Mesenchymal stem cell (in vitro differentiated cells and primary cell): ENCODE results near the gene CDH12.

Experiments used
- DNase-seq: peaks from one replicate; pipeline ENCODE4 v3.0.0-alpha.2; 2013
- H2AFZ ChIP-seq: one replicate; pipeline ENCODE4 v1.6.1; 2013; ENCODE audit warnings: low read depth, mild to moderate bottlenecking, control low read depth, inconsistent platforms, low read length, moderate library complexity
- H2AK5ac ChIP-seq: 2 replicates; pipeline ENCODE4 v1.6.1; 2013; ENCODE audit warnings: low read length, moderate library complexity, mild to moderate bottlenecking, inconsistent platforms; ENCODE audit not compliant: severe bottlenecking
- H2BK120ac ChIP-seq: one replicate; pipeline ENCODE4 v1.6.1; 2013; ENCODE audit warnings: low read depth, mild to moderate bottlenecking, inconsistent platforms, low read length, moderate library complexity
- H2BK12ac ChIP-seq, 2 experiments: one replicate each; pipeline ENCODE4 v1.6.1; 2013; ENCODE audit warnings: inconsistent platforms in 2 of 2, low read length in 2 of 2, mild to moderate bottlenecking in 2 of 2, moderate library complexity in 2 of 2, control low read depth in 1 of 2
- H2BK15ac ChIP-seq: one replicate; pipeline ENCODE4 v1.6.1; 2013; ENCODE audit warnings: mild to moderate bottlenecking, low read depth, inconsistent platforms; ENCODE audit not compliant: poor library complexity, severe bottlenecking
- H2BK5ac ChIP-seq: 2 replicates; pipeline ENCODE4 v1.6.1; 2013; ENCODE audit warnings: low read depth, mild to moderate bottlenecking, low read length, control low read depth, inconsistent platforms; ENCODE audit not compliant: poor library complexity, severe bottlenecking
- H3K14ac ChIP-seq, 2 experiments: one replicate each; pipeline ENCODE4 v1.6.1; 2013; ENCODE audit warnings: inconsistent platforms in 2 of 2, low read length in 2 of 2, control low read depth in 1 of 2, mild to moderate bottlenecking in 1 of 2, moderate library complexity in 1 of 2
- H3K18ac ChIP-seq, 2 experiments: one replicate each; pipeline ENCODE4 v1.6.1; 2013; ENCODE audit warnings: inconsistent platforms in 2 of 2, low read length in 2 of 2, control low read depth in 1 of 2, low read depth in 1 of 2, mild to moderate bottlenecking in 1 of 2
- H3K23ac ChIP-seq, 2 experiments: one replicate each; pipeline ENCODE4 v1.6.1; 2013; ENCODE audit warnings: inconsistent platforms in 2 of 2, low read length in 2 of 2, mild to moderate bottlenecking in 2 of 2, moderate library complexity in 2 of 2, control low read depth in 1 of 2
- H3K27ac ChIP-seq: 2 replicates; pipeline ENCODE4 v1.5.1; 2013; ENCODE audit warnings: mild to moderate bottlenecking, moderate library complexity, low read length, control low read depth, inconsistent platforms; ENCODE audit not compliant: poor library complexity, severe bottlenecking
- H3K27me3 ChIP-seq, 2 experiments: 2 replicates each; pipeline versions ENCODE4 v1.6.1 to v1.7.0; 2013; ENCODE audit warnings: low read length in 2 of 2, mild to moderate bottlenecking in 2 of 2, moderate library complexity in 2 of 2, control low read depth in 1 of 2, inconsistent platforms in 1 of 2; ENCODE audit not compliant: control insufficient read depth in 1 of 2, insufficient read depth in 1 of 2
- H3K36me3 ChIP-seq, 2 experiments: 2 replicates each; pipeline versions ENCODE4 v1.6.1 to v1.7.0; 2013; ENCODE audit warnings: low read length in 2 of 2, control low read depth in 1 of 2, inconsistent platforms in 1 of 2, low read depth in 1 of 2, mild to moderate bottlenecking in 1 of 2; ENCODE audit not compliant: insufficient read depth in 2 of 2, control insufficient read depth in 1 of 2
- H3K4ac ChIP-seq, 2 experiments: one replicate each; pipeline ENCODE4 v1.6.1; 2013; ENCODE audit warnings: inconsistent platforms in 2 of 2, low read length in 2 of 2, mild to moderate bottlenecking in 2 of 2, moderate library complexity in 2 of 2, control low read depth in 1 of 2, low read depth in 1 of 2
- H3K4me1 ChIP-seq: 2 replicates; pipeline ENCODE4 v1.6.1; 2013; ENCODE audit warnings: low read depth, low read length, control low read depth; ENCODE audit not compliant: control insufficient read depth, insufficient read depth
- H3K4me2 ChIP-seq: 2 replicates; pipeline ENCODE4 v1.6.1; 2013; ENCODE audit warnings: low read length, mild to moderate bottlenecking, inconsistent platforms; ENCODE audit not compliant: poor library complexity, severe bottlenecking
- H3K4me3 ChIP-seq, 2 experiments: 2 replicates each; pipeline versions ENCODE4 v1.5.1 to v1.7.0; 2013; ENCODE audit warnings: low read length in 2 of 2, mild to moderate bottlenecking in 2 of 2, control low read depth in 1 of 2, low read depth in 1 of 2; ENCODE audit not compliant: insufficient read depth in 1 of 2
- H3K79me1 ChIP-seq: replicated peaks from 2 replicates; pipeline ENCODE4 v1.6.1; 2013; ENCODE audit warnings: mild to moderate bottlenecking, control low read depth, low read length, inconsistent platforms; ENCODE audit not compliant: poor library complexity, severe bottlenecking
- H3K9ac ChIP-seq: 2 replicates; pipeline ENCODE4 v1.7.0; 2013; ENCODE audit warnings: mild to moderate bottlenecking, low read length, moderate library complexity
- H3K9me3 ChIP-seq: 2 replicates; pipeline ENCODE4 v1.7.0; 2013; ENCODE audit warnings: mild to moderate bottlenecking, low read length; ENCODE audit not compliant: control insufficient read depth
- H4K8ac ChIP-seq: one replicate; pipeline ENCODE4 v1.6.1; 2013; ENCODE audit warnings: inconsistent platforms, mild to moderate bottlenecking, low read length, moderate library complexity
- H4K91ac ChIP-seq: one replicate; pipeline ENCODE4 v1.6.1; 2013; ENCODE audit warnings: mild to moderate bottlenecking, low read length, inconsistent platforms
- WGBS: methylation state at CpG from one replicate; pipeline ENCODE4 v1.1.7; 2013; ENCODE audit warnings: mixed read lengths; 5-methylcytosine and 5-hydroxymethylcytosine counted together

CDH12 gene

GRCh38 chr5:22835686-22836085 is 17.5 kb downstream of the CDH12 start:
- Histone ChIP-seq H4K91ac (no peak overlapping the region), H2BK15ac (no peak overlapping the region), H3K18ac (no peak overlapping the region), H3K4me2 (no peak overlapping the region), H2AK5ac (no peak overlapping the region), H2BK120ac (no peak overlapping the region), H3K4ac (no peak overlapping the region), H3K27ac (no peak overlapping the region), H3K9me3 (no peaks in the 10 kb centered on the region), H3K9ac (no peak overlapping the region), H3K36me3 (no peaks in the 10 kb centered on the region), H2BK12ac (no peak overlapping the region), H3K4me1 (no peaks in the 10 kb centered on the region), H3K14ac (no peak overlapping the region), H3K27me3 (no peaks in the 10 kb centered on the region), H3K4me3 (no peak overlapping the region), H2BK5ac (no peak overlapping the region), H2AFZ (no peak overlapping the region), H4K8ac (no peak overlapping the region), H3K79me1 (no peaks in the 10 kb centered on the region), H3K23ac (no peak overlapping the region)
- DNase-seq: no peak
- 58% methylated on average over 1 of the region's 1 CpG for WGBS

GRCh38 chr5:22793463-22793862 is 59.7 kb downstream of the CDH12 start:
- no peak overlapping the region for H4K8ac ChIP-seq
- H2AK5ac ChIP-seq: no peak overlapping the region
- no peak for DNase-seq
- no peaks in the 10 kb centered on the region for H3K4me1 ChIP-seq
- no peak overlapping the region for H4K91ac ChIP-seq
- no peaks in the 10 kb centered on the region for H3K27me3 ChIP-seq
- no peak overlapping the region for H3K23ac ChIP-seq
- H3K27ac ChIP-seq: no peak overlapping the region
- no peak overlapping the region for H2BK5ac ChIP-seq
- no peak overlapping the region for H2BK15ac ChIP-seq
- no peak overlapping the region for H3K4ac ChIP-seq
- H3K4me3 ChIP-seq: no peak overlapping the region
- H3K18ac ChIP-seq: no peak overlapping the region
- no peak overlapping the region for H2BK12ac ChIP-seq
- H2AFZ ChIP-seq: no peak overlapping the region
- H3K14ac ChIP-seq: no peak overlapping the region
- H2BK120ac ChIP-seq: no peak overlapping the region
- no peak overlapping the region for H3K9ac ChIP-seq
- no peak overlapping the region for H3K4me2 ChIP-seq
- no peaks in the 10 kb centered on the region for H3K79me1 ChIP-seq
- no peaks in the 10 kb centered on the region for H3K36me3 ChIP-seq
- 71% methylated on average over 1 of the region's 2 CpGs for WGBS
- H3K9me3 ChIP-seq: no peaks in the 10 kb centered on the region

- Histone ChIP-seq H3K9me3 (no peaks in the 10 kb centered on the region), H4K8ac (no peak overlapping the region), H3K27me3 (no peaks in the 10 kb centered on the region), H2BK12ac (no peak overlapping the region), H3K23ac (no peak overlapping the region), H3K4me1 (no peaks in the 10 kb centered on the region), H2AK5ac (no peak overlapping the region), H3K36me3 (no peaks in the 10 kb centered on the region), H4K91ac (no peak overlapping the region), H2BK5ac (no peak overlapping the region), H3K9ac (no peak overlapping the region), H2BK15ac (no peak overlapping the region), H3K4ac (no peak overlapping the region), H3K27ac (no peak overlapping the region), H3K18ac (no peak overlapping the region), H2AFZ (no peak overlapping the region), H3K14ac (no peak overlapping the region), H3K4me3 (no peak overlapping the region), H3K79me1 (no peaks in the 10 kb centered on the region), H2BK120ac (no peak overlapping the region), H3K4me2 (no peak overlapping the region)
- DNase-seq: no peak
- WGBS: 60% methylated on average over 1 of the region's 1 CpG
These were observed 65.3 kb downstream of the CDH12 start for GRCh38 chr5:22787807-22788206.

GRCh38 chr5:22787398-22787797 is 65.7 kb downstream of the CDH12 start:
- H3K23ac ChIP-seq: no peak overlapping the region
- no peak overlapping the region for H2BK120ac ChIP-seq
- H2BK12ac ChIP-seq: no peak overlapping the region
- H3K36me3 ChIP-seq: no peaks in the 10 kb centered on the region
- no peak for DNase-seq
- no peak overlapping the region for H4K8ac ChIP-seq
- H3K4ac ChIP-seq: no peak overlapping the region
- H2BK15ac ChIP-seq: no peak overlapping the region
- H3K9ac ChIP-seq: no peak overlapping the region
- no peak overlapping the region for H3K27ac ChIP-seq
- H2BK5ac ChIP-seq: no peak overlapping the region
- no peak overlapping the region for H3K14ac ChIP-seq
- H4K91ac ChIP-seq: no peak overlapping the region
- no peak overlapping the region for H2AK5ac ChIP-seq
- no peak overlapping the region for H3K4me3 ChIP-seq
- H3K79me1 ChIP-seq: no peaks in the 10 kb centered on the region
- H3K4me1 ChIP-seq: no peaks in the 10 kb centered on the region
- no peak overlapping the region for H2AFZ ChIP-seq
- no peak overlapping the region for H3K18ac ChIP-seq
- no peaks in the 10 kb centered on the region for H3K27me3 ChIP-seq
- H3K4me2 ChIP-seq: no peak overlapping the region
- no peaks in the 10 kb centered on the region for H3K9me3 ChIP-seq
- 97% methylated on average over 4 of the region's 5 CpGs for WGBS
